ENCODE data around the gene ITGAL. TPM values are rescaled to one million over a fixed set of nuclear protein-coding genes. Genes with fewer than 3 reads are reported as not detected.

ITGAL gene
- total RNA-seq, 1 experiment from 2014 or later = not detected

GRCh38 chr16:30484887-30485286 lies 12.3 kb downstream of the ITGAL start:
- Histone ChIP-seq H3K9ac (ENCODE audit: extremely low read depth, insufficient read length, low read length) (no peak overlapping the region), H3K14ac (ENCODE audit: insufficient read depth, low read length) (no peak overlapping the region), H3K23ac (ENCODE audit: insufficient read length, low read depth, low read length) (no peak overlapping the region), H4K91ac (ENCODE audit: insufficient read length, low read depth, low read length) (no peak overlapping the region), H4K5ac (ENCODE audit: insufficient read length, low read depth, low read length) (no peak overlapping the region), H3K79me1 (ENCODE audit: insufficient read depth, low read depth, low read length, poor library complexity, severe bottlenecking) (no peaks in the 10 kb centered on the region), H2BK15ac (ENCODE audit: low read depth, low read length) (no peak overlapping the region), H2BK12ac (ENCODE audit: insufficient read length, low read depth, low read length) (no peak overlapping the region), H2BK5ac (ENCODE audit: insufficient read length, low read length) (no peak overlapping the region), H3K4me2 (ENCODE audit: insufficient read depth, insufficient read length, low read length) (no peak overlapping the region), H2BK120ac (ENCODE audit: low read depth, low read length, poor library complexity, severe bottlenecking) (no peak overlapping the region), H3K27ac (ENCODE audit: insufficient read length, low read depth, low read length) (no peak overlapping the region), H3K9me3 (ENCODE audit: control insufficient read depth, low read depth, low read length) (no peaks in the 10 kb centered on the region), H3K79me2 (ENCODE audit: insufficient read depth, low read length) (no peaks in the 10 kb centered on the region), H3K4ac (ENCODE audit: low read depth, low read length) (no peak overlapping the region), H3K18ac (ENCODE audit: insufficient read length, low read depth, low read length) (no peak overlapping the region), H2BK20ac (ENCODE audit: low read depth, low read length, poor library complexity, severe bottlenecking) (no peak overlapping the region), H4K20me1 (ENCODE audit: control insufficient read depth, insufficient read depth, insufficient read length) (no peaks in the 10 kb centered on the region), H2AK5ac (ENCODE audit: insufficient read length, low read length) (no peak overlapping the region), H3K23me2 (ENCODE audit: insufficient read length, low read depth, low read length, poor library complexity, severe bottlenecking) (no peaks in the 10 kb centered on the region), H3T11ph (ENCODE audit: low read length) (no peak overlapping the region), H4K8ac (replicated peaks; ENCODE audit: insufficient read length, low read depth, low read length) (no peak overlapping the region), H3K4me1 (ENCODE audit: insufficient read depth, low read length) (no peaks in the 10 kb centered on the region; the same call in 1 of the 2 replicates), H3K27me3 (ENCODE audit: insufficient read depth, low read length) (no peaks in the 10 kb centered on the region), H2AFZ (ENCODE audit: low read length) (no peak overlapping the region), H3K56ac (ENCODE audit: insufficient read length, low read depth, low read length) (no peak overlapping the region)
- H3K36me3 Mint-ChIP-seq (ENCODE audit: insufficient read depth in 1 of 3, low read depth in 3 of 3) = no peaks in the 10 kb centered on the region
- DNase-seq = no peak
- no peak for TF ChIP-seq CTCF (conservative IDR thresholded peaks at IDR 0.05)
- H3K4me1 Mint-ChIP-seq = peaks cover 7 to 11% of the 10 kb centered on the region in 2 experiments
- no peaks in the 10 kb centered on the region; a peak in 2 of 5 replicates for H3K9me3 Mint-ChIP-seq
- no peak overlapping the region for H3K4me3 Mint-ChIP-seq
- peaks cover 16% of the 10 kb centered on the region for H3K27me3 Mint-ChIP-seq (ENCODE audit: low read depth)
- no peak overlapping the region for H3K27ac Mint-ChIP-seq

All from H9 (cell line).